Mammary microvascular endothelial cell (primary cell): ENCODE measurements around the gene GTPBP4. TPM values are rescaled to one million over a fixed set of nuclear protein-coding genes. Genes with fewer than 3 reads are reported as not detected.

ENCODE experiments used
- total RNA-seq: library from RNA; depleted of rRNA; stranded (reverse); fragments of >200 nt; gene quantifications from 2 replicates; pipeline ENCODE4 v1.2.3, GENCODE V29; 2015

The GTPBP4 gene
- total RNA-seq, result 25.0 and 38.0 TPM in 2 replicates

GRCh38 chr10:987870-988666, at the start of gene GTPBP4:
Gene GTPBP4 (plus strand): TSS chr10:988434. CDS start chr10:988480, 46 bp downstream.

GRCh38 chr10:1025683-1026082, 37.4 kb downstream of the GTPBP4 start, which contains the start of gene IDI2:
Gene IDI2 (minus strand): TSS chr10:1025859. CDS start chr10:1024723, 1,136 bp downstream.

GRCh38 chr10:1048732-1049424, 60.6 kb downstream of the GTPBP4 start, which contains the start of gene IDI1:
Gene IDI1 (minus strand): TSS chr10:1049119. CDS start chr10:1049003, 116 bp downstream.

GRCh38 chr10:1056326-1057105, 68.3 kb downstream of the GTPBP4 start, which contains the start of gene WDR37:
Gene WDR37 (plus strand): TSS chr10:1056385. CDS start chr10:1072156, 15,771 bp downstream.

Other genes starting within 250 kb of the GTPBP4 start
- gene LARP4B, start 56.7 kb upstream of the GTPBP4 start, total RNA-seq, result 33.8 and 40.6 TPM in 2 replicates
- gene IDI2, start 37.4 kb downstream of the GTPBP4 start, total RNA-seq, result not detected in 2 replicates
- 73.5 and 82.6 TPM in 2 replicates for gene IDI1, start 60.7 kb downstream of the GTPBP4 start, total RNA-seq
- 14.8 and 17.8 TPM in 2 replicates for gene WDR37, start 68.0 kb downstream of the GTPBP4 start, total RNA-seq